ENCODE data around the gene MEI1. TPM values are rescaled to one million over a fixed set of nuclear protein-coding genes. Genes with fewer than 3 reads are reported as not detected.
A peak's percentile ranks its signal among the peaks of the same experiment; 100 is the strongest.
"Not testable (repeated sequence)": the region's sequence is repeated elsewhere in the genome, so short reads cannot be mapped to it uniquely, and the experiment has no call there.

The MEI1 gene
- total RNA-seq, 2 donors from 2014 or later, result 1.9 to 6.2 TPM

DNA sequence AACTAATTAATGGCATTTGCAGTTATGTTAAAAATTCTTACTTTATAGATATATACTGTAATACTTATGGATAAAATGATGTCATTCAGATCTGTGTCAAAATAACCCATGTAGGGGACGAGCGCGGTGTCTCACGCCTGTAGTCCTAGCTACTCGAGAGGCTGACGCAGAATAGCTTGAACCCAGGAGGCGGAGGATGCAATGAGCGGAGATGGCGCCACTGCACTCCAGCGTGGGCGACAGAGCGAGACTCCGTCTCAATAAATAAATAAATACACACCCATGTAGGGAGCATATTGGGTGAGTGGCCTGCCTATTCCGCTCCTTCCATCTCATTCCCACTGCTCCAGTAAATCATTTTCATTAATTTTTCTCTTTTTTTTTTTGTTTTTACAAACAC lies 17.7 kb upstream of the MEI1 start:
- DNase-seq (no peak), ATAC-seq (peak; percentile 55)
- intact Hi-C loops (cut with DNase I, micrococcal nuclease), result no loop called here

DNA sequence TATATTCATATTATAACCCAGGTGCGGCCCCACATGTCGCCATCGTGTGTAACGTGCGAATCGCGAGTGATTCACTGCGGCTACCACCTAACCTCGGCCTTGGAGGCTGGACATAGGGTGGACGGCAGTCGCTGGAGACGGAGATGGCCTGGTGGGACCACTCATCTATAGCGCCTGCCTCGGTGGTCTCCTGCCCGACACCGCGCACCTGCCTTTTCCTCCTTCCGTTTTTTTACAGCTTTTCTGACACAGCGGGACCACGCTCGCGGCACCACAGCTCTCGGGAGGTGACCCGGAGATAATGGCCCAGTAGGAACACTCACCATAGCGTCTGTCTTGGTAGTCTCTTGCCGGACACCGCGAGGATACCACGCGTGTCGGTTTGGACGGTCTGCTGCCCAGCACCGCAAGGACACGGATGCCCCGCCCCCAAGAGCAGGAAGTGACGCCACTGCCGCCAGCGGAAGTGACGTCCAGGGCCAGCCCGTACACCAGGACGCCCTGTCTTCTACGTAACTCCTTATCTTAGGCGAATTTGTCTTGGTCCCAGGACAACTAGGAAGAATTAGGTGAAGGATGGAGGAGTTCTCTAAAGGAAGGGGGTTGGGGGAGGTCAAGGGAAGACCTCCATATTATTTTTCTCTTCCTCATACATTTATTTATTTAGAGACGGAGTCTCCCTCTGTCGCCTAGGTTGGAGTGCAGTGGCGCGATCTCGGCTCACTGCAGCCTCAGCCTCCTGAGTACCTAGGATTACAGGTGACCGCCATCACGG lies 17.1 kb upstream of the MEI1 start:
- peak; percentile 85 to 86 for DNase-seq
- peak; percentile 97 for ATAC-seq
- intact Hi-C loops (cut with DNase I, micrococcal nuclease), result no loop called here

DNA sequence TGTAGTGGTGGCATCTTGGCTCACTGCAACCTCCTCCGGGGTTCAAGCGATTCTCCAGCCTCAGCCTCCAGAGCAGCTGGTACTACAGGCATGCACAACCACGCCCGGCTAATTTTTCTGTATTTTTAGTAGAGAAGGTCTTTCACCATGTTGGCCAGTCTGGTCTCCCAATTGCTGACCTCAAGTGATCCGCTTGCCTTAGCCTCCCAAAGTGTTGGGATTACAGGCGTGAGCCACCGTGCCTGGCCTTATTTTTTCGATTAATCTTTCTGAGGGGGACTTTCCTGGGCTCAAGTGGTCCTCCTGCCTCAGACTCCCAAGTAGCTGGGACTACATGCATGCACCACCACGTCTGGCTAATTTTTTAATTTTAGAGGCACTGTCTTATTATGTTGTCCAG lies 16.3 kb upstream of the MEI1 start:
- intact Hi-C loops (cut with DNase I, micrococcal nuclease), result no loop called here
- DNase-seq (no peak), ATAC-seq (no peak)

DNA sequence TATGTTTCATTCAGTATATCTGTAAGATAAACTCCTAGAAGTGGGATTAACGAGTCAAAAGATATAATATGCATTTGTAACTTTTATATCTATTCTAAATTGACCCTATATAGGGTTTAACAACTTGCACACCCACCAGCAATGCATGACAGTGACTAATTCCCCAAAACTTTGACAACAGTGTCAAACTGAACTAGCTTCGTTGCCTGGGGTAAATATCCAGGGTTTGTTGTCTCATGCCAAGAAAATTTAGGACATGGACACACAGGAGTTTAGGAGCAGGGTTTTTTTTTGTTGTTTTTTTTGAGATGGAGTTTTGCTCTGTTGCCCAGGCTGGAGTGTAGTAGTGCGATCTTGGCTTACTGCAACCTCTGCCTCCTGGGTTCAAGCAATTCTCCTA lies 15.7 kb upstream of the MEI1 start:
- intact Hi-C loops (cut with DNase I, micrococcal nuclease), result no loop called here
- no peak for ATAC-seq
- DNase-seq, result no peak

DNA sequence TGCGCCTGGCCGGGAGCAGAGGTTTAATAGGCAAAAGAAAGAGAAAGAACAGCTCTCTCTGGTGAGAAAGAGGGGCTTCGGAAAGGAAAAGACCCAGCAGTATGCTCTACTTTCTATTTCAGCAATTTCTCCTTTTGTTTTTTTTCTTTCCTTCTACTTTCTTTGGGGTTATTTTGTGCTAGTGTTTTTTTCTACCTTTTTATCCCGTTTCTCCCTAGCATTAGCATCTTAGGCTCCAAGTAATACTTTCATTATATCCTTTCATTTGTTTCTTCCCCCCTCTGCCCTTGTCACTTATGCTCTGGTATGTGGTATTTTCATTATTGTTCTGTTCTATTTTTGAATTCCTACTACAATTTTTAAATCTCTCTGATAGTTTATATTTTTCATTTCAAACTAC lies 15.1 kb upstream of the MEI1 start:
- intact Hi-C loops (cut with DNase I, micrococcal nuclease), result no loop called here
- ATAC-seq (no peak), DNase-seq (no peak)

DNA sequence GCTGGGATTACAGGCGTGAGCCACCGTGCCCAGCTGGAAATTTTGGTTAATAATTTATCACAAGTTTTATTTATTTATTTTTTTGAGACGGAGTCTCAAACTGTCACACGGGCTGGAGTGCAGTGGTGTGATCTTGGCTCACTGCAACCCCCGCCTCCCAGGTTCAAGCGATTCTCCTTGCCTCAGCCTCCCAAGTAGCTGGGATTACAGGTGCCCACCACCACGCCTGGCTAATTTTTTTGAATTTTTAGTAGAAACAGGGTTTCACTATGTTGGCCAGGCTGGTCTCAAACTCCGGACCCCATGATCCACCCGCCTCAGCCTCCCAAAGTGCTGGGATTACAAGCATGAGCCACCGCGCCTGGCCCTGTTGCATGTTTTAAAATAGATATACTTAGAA lies 12.4 kb upstream of the MEI1 start:
- DNase-seq; ATAC-seq; intact Hi-C loops (cut with DNase I, micrococcal nuclease): not testable (repeated sequence)

DNA sequence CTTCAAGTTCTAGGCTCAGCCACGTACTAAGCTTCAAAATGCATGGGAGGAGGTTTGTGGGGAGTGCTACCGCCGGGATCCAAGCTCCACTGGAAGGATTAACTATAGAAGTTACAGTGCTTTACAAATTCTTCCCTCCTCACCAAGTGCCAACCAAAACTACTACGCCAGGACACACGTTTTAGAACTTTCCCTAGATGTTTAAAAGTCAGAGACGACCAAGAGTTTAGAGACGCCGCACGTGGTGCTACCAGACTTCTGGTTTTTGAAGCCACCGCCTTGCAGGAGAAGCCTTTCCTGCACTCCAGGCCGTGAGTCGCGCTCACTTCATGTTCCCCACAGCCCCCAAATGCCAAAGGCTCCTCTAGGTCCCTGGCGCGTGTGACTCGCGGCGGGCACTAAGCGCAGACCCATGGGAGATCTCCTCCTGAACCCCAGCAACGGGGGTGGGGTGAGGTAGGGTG lies 11.4 kb upstream of the MEI1 start:
- ATAC-seq (peak; percentile 44), DNase-seq (peak in 1 of 2 donors; percentile 46)
- intact Hi-C loops (cut with DNase I, micrococcal nuclease), result no loop called here

DNA sequence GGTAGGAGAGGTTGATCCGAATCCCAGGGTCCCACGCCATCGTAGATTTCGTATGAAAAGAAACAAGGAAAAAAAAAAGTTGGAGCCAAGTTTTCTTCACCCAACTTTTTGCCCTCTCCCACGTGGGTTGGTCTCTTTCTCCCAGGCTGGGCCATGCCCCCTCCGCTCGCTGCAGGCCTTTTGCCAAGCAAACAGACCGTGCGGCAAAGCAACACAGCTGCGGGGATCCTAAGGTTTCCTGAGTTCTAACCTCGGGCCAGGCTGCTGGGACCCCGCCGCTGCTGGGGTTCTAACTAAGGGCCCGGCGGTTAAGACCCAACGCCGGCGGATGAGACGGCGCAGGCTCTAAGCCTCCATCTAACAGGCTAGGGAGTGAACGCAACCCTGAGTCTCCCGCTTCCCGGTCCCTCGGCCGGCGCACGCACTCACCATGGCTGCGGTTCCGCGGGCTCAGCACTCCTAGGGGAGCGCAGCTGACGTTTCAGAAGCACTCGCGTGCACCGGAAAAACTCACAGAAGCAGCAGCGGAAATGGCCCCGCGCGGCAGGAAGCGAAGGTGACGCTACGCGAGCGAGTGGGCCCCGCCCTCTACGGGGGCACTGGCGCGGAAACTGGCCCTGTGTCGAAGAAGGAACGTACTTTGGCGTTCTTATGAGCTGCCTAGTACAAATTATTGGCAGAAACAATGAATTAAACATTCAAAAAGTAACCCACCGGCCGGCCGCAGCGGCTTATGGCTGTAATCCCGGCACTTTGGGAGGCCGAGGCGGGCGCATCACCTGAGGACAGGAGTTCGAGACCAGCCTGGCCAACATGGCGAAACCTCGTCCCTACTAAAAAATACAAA lies 10.7 kb upstream of the MEI1 start, which contains the start of gene SNU13:
Gene SNU13, minus strand, starts transcription at position 503 of the 847 bp plus-strand sequence. Its CDS starts 71 bp downstream, at position 432.
- peak; percentile 96 for ATAC-seq
- intact Hi-C loops (cut with DNase I, micrococcal nuclease), result no loop called here
- DNase-seq, result peak; percentile 93 to 95

DNA sequence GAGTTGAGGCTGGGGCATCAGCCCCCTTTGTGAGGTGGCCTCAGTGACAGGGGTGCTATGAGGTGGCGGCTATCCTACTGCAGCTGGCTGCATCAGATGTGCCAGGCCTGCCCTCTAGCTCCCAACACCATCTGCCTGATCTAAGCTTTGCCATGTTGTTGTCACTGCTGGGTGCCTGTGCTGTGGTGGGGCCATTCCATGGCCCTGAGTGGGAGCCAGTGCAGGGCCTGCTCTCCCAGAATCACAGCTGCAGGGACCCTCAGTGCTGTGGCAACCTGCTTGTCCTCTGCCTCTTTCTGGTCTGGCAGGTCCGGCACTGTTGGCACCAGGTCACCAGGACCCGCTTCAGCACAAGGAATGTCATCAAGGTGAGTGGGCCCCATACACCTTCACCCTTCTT lies 8.8 kb upstream of the MEI1 start:
- DNase-seq (no peak), ATAC-seq (no peak)
- intact Hi-C loops (cut with DNase I, micrococcal nuclease), result no loop called here

DNA sequence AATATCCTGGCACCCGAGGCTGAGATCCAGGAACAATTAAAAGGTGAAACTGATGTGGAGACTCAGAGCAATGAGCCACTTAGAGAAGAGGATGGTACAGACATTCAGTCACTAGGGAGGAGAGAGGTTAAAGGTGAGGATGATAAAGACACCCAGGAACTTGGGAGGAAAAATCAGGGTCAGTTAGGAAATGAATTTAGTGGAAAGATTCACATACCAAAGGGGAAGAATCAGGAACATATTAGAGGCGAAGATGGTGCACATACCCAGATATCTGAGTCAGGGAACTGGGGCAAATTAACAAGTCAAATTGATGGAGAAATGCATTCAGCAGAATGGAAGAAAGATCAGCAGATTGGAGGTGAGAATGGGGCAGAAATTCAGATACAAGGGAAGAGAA lies 4.1 kb upstream of the MEI1 start:
- no peak for ATAC-seq
- no peak for DNase-seq
- intact Hi-C loops (cut with DNase I, micrococcal nuclease), result loop anchor here in 1 of 2 donors (5.0 kb wide), 1 partner anchor 247 kb away; no protein-coding TSS in a partner anchor

DNA sequence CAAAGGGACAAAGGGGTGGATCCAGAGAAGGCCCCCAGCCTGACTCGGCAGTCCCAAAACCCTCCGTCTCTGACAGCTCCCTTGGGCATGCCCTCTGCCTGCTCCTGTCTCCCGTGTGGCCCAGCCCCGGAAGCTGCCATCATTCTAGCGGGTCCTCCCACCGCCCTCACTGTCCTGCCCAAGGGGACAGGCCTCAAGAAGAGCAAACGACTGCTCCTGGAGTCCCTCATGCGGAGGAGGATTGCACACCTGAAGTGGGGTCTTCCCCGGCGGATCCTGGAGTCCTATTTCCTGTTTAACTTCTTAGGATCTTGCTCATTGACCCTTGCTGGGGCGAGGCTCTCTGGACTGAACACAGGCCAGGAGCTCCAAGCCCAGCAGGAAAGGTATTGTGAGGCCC lies 2.6 kb upstream of the MEI1 start:
- ATAC-seq, result peak; percentile 61
- DNase-seq, result no peak
- intact Hi-C loops (cut with DNase I, micrococcal nuclease), result loop anchor here in 1 of 2 donors (5.0 kb wide), 1 partner anchor 246 kb away; no protein-coding TSS in a partner anchor

DNA sequence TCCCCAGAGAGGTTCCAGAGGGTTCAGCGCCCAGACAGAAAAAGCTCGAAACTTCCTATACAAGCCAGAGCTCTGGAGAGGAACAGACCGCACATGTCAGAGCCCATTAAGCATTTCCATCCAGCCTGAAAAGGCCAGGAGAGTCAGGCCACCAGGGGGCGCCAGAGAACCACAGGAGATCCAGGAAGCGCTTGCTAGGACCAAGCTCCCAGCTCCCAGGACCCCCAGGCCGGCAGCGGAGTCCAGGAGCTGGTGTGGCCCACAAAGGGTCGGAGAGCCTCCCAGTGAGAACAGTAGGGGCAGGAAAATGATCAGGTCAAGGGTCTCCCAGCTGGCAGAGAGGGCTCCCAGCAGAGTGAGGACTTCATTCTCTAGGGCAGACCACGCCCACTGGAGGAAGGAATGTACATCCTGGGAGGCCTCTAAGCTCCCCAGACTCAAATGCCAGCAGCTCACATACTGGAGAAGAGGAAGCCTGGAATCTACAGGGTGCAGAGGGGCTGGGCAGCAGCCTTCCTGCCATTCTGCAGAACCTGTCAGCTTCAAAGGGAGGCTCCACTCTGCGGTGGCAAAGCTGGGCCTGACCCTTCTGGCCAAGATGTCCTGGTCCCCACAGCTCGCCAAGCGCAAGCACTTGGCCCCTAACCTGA lies 2.1 kb upstream of the MEI1 start:
- DNase-seq (peak; percentile 85 to 99), ATAC-seq (peak; percentile 85)
- intact Hi-C loops (cut with DNase I, micrococcal nuclease), result loop anchor here in 1 of 2 donors (5.0 kb wide), 1 partner anchor 245 kb away; no protein-coding TSS in a partner anchor

DNA sequence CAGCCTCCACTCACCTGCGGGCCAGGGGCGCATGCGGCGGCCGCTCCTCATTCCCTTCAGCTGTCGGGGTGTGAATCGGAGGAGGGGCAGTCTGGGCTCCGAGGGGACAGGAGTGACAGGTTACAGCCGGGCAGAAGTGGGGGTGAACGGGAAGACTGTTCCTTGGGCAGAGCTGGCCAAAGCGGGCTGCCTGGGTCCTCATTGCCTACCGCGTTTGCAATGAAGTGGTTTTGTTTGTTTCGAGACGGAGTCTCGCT lies 733 bp downstream of the MEI1 start:
- no peak for ATAC-seq

DNA sequence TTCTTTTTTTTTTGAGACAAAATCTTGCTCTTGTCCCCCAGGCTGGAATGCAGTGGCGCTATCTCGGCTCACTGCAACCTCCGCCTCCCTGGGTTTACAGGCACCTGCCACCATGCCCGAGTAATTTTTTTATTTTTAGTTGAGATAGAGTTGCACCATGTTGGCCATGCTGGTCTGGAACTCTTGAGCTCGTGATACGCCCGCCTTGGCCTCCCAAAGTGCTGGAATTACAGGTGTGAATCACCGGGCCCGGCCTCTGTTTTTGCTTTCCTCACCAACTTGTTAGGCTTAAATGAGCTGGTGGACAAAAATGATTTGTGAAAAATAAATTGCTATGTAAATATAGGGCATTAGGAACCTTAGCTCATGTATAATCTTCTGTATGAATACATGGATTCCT lies 3.5 kb downstream of the MEI1 start:
- DNase-seq, result no peak
- intact Hi-C loops (cut with DNase I, micrococcal nuclease), result no loop called here
- ATAC-seq, result no peak

More for the DNA sequence above, 733 bp downstream of the MEI1 start:
- intact Hi-C loops (cut with DNase I, micrococcal nuclease), result no loop called here
- peak in 1 of 2 donors; percentile 7 for DNase-seq

DNA sequence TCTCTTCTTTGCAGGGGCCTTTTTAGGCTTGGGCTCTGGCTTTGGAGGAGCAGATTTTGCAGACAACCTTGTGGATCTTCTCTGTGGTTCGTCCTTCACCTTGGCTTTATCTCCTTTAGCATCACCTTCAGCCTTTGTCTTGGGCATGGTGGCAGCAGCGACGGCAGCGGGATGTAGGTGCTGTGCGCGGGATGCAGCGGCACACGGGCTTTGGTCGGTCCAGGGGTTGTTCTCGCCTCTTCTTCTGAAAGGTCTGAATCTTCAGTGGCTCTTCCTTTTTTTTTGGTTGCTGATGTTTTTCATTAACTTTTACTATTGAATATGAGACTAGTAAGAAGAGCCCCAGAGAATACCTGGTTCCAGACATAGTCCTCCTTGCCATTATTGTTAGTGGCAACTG lies 10.0 kb downstream of the MEI1 start:
- intact Hi-C loops (cut with DNase I, micrococcal nuclease), result no loop called here
- DNase-seq, result no peak
- ATAC-seq, result no peak

DNA sequence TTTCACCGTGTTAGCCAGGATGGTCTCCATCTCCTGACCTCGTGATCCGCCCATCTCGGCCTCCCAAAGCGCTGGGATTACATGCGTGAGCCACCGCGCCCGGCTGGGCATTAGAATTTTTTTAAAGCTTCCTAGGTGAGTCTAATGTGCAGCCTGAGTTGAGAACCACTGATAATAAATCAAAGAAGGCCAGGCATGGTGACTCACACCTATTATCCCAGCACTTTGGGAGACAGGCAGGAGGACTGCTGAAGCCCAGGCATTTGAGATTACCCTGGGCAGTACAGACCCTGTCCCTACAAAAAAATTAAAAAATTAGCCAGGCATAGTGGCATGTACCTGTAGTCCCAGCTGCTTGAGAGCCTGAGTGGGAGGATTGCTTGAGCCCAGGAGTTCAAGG lies 13.7 kb downstream of the MEI1 start:
- no peak for DNase-seq
- no peak for ATAC-seq
- intact Hi-C loops (cut with DNase I, micrococcal nuclease), result no loop called here

DNA sequence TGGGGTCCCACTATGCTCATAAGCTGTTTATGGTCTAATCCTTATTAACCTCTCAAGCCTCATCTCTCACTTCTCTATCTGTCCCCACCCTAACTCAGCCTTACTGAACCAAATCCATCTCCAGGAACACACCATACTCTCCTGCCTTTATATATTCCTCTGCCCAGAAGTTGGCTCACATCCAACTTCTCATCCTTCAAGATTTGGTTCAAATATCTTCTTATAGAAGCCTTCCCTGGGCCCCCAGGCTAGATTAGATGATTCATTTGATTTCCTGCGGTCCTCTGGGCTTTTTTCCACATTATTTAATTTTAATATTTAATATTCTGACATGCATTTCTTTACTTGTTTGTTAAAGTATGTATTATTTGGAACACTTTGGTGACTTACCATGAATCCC lies 23.2 kb downstream of the MEI1 start:
- ATAC-seq (no peak), DNase-seq (no peak)
- intact Hi-C loops (cut with DNase I, micrococcal nuclease), result no loop called here

DNA sequence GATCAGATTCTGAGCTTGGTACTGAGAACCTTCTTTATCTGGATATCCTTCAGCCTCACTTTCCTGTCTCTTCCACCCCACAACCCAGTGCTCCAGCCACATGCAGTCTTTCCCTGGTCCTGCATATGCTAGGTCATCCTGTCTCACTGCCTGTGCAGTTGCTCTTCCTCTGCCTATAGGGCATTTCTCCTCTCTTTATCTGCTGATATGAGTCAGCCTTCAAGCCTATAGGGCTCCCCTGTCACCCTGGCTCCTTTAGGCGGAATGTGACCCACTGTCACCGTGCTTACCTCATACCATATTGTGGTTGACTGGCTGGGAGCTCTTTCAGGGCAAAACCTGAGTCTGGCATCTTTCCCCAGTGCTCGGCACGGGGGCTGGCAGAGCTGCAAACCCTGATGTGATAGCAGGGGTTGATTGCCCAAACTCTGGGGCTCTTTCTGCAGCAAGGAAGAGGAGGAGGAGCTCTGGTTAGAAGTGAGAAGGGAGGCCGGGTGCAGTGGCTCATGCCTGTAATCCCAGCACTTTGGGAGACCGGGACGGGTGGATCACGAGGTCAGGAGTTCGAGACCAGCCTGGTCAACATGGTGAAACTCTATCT lies 26.3 kb downstream of the MEI1 start:
- intact Hi-C loops (cut with DNase I, micrococcal nuclease), result no loop called here
- no peak for ATAC-seq
- no peak for DNase-seq

DNA sequence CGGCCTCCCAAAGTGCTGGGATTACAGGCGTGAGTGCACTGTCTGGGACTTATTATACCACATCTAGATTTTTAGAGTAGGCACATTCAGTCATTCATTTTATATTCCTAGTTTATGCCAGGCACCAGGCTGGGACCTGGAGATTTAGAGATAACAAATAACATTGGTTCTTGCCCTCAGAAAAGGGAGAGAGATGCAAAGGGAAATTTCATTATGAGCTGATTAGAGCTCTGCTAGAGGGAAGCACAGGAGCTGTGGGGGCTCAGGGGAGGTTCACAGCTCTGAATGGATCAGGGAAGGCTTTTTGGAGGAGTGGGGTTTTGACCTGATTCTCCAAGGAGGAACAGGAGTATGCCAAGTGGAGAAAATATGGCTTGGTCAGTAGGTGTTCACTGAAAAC lies 32.3 kb downstream of the MEI1 start:
- intact Hi-C loops (cut with DNase I, micrococcal nuclease), result no loop called here
- no peak for ATAC-seq
- DNase-seq, result no peak
